Measurements from ENCODE around the gene USP20.
A peak's percentile ranks its signal among the peaks of the same experiment; 100 is the strongest.

The USP20 gene

DNA sequence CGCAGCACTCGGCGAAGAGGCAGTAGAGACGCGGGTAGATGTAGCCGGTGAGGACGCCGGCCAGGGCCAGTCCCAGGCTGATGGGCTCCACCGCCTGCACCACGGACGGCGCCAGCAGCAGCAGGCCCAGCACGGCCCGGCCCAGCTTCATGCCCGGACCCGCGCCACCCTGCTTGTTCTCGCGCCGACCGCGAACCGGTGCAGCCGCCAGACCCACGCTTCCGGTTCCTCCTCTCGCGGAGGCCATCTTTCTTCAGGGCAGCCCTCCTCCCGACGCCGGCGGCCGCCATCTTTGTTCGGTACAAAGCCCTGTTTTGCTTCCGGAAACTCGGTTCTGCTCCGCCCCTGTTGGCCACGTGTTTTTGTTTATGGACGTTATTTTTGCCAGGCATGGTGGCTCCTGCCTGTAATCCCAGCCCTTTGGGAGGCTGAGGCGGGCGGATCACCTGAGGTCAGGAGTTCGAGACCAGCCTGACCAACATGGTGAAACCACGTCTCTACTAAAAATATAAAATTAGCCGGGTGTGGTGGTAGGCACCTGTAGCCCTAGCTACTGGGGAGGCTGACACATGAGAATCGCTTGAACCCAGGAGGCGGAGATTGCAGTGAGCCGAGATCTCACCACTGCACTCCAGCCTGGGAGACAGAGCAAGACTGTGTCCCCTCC lies 11.2 kb upstream of the USP20 start, which contains the start of gene TOR1A:
Gene TOR1A (minus strand): TSS at position 202 of the 667 bp plus-strand sequence. CDS start 51 bp downstream, at position 151.
- peak; percentile 95 to 96 for ATAC-seq

GRCh38 chr9:129826344-129826743 lies 8.9 kb upstream of the USP20 start:
- ATAC-seq = no peak

- no peak for ATAC-seq
Measured at GRCh38 chr9:129826759-129827158, 8.5 kb upstream of the USP20 start.

GRCh38 chr9:129828051-129828450 lies 7.2 kb upstream of the USP20 start:
- no peak for ATAC-seq

DNA sequence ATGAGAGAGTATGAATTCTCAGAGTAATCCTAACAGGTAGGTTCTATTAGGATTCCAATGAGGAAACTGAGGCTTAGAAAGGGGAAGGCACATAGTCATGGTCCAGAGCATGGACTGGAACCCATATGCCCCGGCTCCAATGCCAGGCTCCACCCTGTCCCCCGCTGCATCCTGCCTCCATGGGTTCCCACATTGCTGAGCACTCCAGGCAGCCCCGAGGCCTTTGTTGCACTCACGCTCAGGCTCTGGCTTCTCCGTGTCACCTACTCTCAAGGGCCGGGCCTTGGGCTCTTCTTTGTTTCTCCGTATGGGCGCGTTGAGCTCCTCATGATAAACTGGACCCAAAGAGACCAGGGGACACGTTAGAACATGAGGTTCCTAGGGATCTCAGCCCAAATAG lies 6.3 kb upstream of the USP20 start:
- ATAC-seq = no peak

DNA sequence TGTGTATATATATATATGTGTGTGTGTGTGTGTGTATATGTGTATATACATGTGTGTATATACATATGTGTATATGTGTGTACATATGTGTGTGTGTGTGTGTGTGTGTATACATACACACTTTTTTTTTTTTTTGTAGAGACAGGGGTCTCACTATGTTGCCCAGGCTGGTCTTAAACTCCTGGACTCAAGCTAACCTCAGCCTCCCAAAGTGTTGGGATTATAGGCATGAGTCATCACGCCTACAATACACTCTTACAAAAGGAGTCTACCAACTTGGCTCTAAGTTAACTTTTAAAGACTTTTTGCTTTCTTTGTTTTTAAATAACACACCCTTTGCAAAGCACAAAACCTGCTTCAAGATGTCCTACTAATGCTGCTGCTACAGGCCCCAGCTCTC lies 2.3 kb upstream of the USP20 start:
- no peak for ATAC-seq

DNA sequence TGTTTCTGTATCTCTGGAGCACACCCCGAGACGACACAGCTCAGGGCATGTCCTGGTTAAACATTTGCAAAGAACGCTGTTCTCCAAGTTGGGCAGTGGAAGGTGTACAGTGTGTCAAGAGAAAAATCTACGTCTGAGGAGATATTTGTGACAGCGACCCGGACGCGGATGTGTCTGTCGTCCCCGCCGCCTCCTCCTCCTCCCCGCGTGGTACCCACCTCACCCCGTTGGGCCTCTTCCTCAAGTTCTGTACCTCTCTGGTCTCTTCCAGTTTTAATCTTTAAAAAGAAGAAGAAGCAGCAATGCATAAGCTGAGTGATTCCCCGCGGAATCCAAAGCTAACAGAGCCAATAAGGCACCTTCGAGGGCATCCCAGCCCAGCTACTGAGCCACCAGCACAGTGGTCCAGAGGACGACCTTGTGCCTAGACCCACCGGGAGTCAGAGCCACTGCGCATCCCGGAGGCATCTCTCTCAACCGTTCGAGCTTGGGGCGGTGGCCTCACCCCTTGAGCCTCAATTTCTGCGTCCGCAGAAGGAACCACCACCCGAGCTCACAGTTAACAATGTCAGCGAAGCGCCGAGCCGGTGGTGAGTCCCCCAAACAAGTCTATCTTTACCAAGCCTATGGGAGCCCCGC lies 650 bp upstream of the USP20 start:
- ATAC-seq = peak in 1 of 2 donors; percentile 2

- ATAC-seq = no peak
Measured at GRCh38 chr9:129835860-129836223, 584 bp downstream of the USP20 start.

GRCh38 chr9:129836311-129837007 lies 1.2 kb downstream of the USP20 start:
- no peak for ATAC-seq

- ATAC-seq = peak; percentile 33 to 42
Measured at GRCh38 chr9:129838707-129839259, 3.5 kb downstream of the USP20 start.

- no peak for ATAC-seq
Measured at GRCh38 chr9:129839324-129840023, 4.2 kb downstream of the USP20 start.

DNA sequence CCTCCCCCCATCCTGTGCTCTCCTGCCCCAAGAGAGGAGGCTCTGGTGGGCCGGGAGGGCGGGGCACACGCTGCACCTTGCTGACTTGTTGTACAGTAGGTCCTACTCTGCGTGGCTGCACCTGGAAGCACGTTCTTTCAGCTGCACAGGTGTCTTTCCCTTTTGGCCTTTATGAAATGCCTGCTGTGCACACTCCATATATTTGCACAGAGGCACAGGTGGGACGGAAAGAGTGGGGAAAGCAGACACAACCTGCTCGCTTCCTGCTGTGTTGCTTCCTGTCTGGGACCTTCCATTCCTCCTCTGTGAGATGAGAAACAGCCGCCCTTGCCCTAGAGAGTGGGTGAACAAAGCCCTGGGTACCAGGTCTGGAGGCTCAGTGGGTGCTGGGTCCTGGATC lies 4.8 kb downstream of the USP20 start:
- ATAC-seq = no peak

GRCh38 chr9:129841071-129841470 lies 5.8 kb downstream of the USP20 start:
- no peak for ATAC-seq

DNA sequence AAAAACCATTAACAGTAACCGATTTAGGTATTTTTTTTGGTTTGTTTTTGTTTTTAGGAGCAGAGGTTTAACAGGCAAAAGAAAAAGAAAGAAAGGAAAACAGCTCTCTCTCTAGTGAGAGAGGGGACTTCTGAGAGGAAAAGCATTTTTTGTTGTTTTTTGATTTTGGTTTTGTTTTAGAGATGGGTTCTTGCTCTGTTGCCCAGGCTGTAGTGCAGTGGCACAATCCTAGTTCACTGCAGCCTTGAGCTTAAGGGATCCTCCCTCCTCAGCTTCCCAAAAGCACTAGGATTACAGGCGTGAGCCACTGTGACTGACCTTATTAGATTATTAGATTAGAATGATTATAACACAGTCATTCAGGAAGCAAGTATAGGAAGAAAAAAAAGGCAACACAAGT lies 10.1 kb downstream of the USP20 start:
- ATAC-seq = no peak

GRCh38 chr9:129848712-129849441 lies 13.6 kb downstream of the USP20 start:
- no peak for ATAC-seq

DNA sequence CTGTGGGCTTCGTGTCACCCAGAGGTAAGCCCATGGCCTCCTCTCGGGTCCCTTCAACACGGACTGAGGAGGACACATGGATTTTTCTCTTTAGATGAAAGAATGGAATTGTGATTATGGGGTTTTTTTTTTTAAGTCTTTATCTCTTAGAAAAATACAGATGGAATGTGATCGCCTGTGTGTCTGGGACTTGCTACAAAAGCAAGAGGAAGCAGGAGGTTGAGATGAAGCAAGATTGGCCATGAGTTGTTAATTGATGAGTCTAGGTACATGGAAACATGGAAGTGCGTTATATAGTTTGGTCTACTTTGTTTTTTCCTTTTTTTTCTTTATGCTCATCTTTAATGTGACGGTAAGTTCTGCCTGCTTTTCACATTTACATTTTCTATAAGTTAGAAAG lies 14.6 kb downstream of the USP20 start:
- ATAC-seq = no peak

DNA sequence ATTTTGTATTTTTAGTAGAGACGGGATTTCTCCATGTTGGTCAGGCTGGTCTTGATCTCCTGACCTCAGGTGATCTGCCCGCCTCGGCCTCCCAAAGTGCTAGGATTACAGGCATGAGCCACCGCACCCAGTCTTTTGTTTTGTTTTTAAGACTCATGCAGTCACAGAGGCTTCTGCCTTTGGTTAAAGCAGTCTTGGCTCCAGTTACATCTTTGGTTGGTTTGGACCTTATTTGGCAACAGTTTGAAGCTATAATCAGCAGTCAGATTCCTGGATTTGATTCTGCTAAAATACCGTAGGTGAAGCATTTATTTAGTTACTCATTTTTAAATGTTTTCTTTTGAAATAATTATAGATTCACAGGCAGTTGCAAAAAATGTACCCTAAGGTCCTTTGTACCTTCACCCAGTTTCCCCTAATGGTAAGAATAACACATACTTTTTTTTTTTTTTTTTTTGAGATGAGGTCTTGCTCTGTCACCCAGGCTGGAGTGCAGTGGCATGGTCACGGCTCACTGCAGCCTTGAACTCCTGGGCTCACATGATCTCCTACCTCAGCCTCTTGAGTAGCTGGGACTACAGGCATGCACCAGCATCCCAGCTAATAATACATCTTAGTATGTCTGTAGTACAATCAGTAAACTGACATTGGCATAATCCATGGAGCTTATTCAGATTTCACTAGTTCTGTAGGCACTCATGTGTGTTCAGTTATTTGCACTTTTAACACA lies 15.7 kb downstream of the USP20 start:
- ATAC-seq = no peak

DNA sequence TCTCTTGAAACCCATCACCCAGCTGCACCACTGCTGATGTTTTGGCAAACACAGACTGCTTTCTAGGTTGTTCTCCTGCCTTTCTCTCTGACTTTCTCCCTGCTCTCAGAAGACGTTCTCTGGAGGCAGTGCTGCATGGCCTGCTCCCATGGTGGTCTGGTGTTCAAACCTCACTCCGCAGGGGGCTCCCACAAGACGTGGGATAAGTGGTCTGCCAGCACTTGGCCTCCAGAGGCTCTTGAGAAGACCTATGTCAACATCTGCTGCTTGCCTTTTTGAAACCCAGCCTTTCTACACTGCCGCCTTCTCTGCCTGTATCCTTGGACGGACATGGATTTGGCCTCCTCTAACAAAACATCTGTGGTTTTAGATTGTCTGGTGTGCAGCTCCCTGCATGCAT lies 16.6 kb downstream of the USP20 start:
- no peak for ATAC-seq

DNA sequence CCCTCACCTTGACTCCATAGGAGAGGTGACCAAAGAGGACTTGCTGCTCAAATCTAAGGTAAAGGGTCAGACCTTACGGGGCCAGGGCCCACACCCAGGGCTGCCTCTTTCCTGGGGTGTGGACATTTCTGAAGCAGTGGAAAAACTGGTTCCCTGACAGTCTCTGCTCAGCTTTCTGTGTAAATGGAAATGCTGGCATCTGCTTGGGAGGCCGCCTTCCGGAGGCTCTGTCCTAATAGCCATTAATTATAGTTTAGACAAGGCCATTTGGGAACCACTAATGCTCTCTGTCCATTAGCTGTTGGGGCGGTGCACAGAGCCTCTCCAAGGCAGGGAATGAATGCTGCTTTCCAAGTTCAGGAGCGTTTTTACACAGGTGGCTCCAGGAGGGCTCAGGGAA lies 17.3 kb downstream of the USP20 start:
- no peak for ATAC-seq

DNA sequence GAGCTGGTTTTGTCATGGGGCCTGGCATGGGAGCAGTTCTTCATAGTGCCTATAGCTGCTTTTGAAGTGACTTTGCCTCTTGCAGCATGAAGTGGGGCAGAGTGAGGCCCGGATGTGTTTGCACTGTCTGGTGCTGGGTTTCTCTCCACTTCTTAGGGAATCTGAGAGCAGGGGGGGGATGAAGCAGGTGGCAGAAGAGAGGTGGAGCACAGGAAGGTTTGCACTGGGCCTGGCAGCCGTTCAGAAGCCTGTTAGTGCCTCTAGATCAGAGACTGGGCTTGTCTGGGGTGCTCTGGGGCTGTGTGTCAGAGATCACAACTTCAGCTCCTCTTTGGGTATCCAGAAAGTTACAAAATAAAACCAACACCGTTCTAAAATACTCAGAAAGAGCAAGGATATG lies 18.4 kb downstream of the USP20 start:
- ATAC-seq = no peak

GRCh38 chr9:129854588-129855110 lies 19.4 kb downstream of the USP20 start:
- ATAC-seq = no peak

Data from activated CD4-positive, CD25-positive, alpha-beta regulatory T cell treated with anti-CD3 and anti-CD28 coated beads, Interleukin-2, amount 50 U/mL, for 24 hours (primary cell).